IMR-90 (cell line): Measurements from ENCODE around the gene PSMD4. TPM values are rescaled to one million over a fixed set of nuclear protein-coding genes. Genes with fewer than 3 reads are reported as not detected.

Experiments used
- ATAC-seq: fragments of 200-7000 bp; cut with Tn5 transposase; 2 replicates; pipeline ENCODE4 v1.9.1; 2020; ENCODE audit warnings: low read depth, mild to moderate bottlenecking, moderate library complexity
- BruUV-seq: library from RNA; stranded (reverse); fragments of 400-500 nt; replicated peaks from 2 replicates; lab custom pipeline; 2021; lab: Mats Ljungman, UMichigan
- CTCF ChIA-PET: fragments of 300-600 bp; formaldehyde crosslinking; extraction: SDS; loops from one replicate; lab custom pipeline; 2021; ENCODE audit warnings: antibody characterized with exemption; lab: Yijun Ruan, JAX
- POLR2A ChIA-PET: fragments of 300-600 bp; sonication (Branson Sonifier 250); formaldehyde crosslinking; loops from one replicate; lab custom pipeline; 2022; ENCODE audit warnings: antibody characterized with exemption; ENCODE audit not compliant: unreplicated experiment; lab: Charles Lee
- DNase-seq: peaks from one replicate; pipeline ENCODE4 v3.0.0; 2013
- H2AFZ ChIP-seq: replicated peaks from 2 replicates; pipeline ENCODE3; 2013; ENCODE audit warnings: low read length, mild to moderate bottlenecking; ENCODE audit not compliant: poor library complexity
- H2AK5ac ChIP-seq: 2 replicates; pipeline ENCODE4 v1.6.1; 2013; ENCODE audit warnings: low read depth, low read length, inconsistent platforms
- H2AK9ac ChIP-seq: replicated peaks from 2 replicates; pipeline ENCODE3; 2013; ENCODE audit warnings: mild to moderate bottlenecking, low read depth, low read length, moderate library complexity; ENCODE audit not compliant: poor library complexity
- H2BK120ac ChIP-seq: 2 replicates; pipeline ENCODE4 v1.6.1; 2013; ENCODE audit warnings: low read depth, low read length, inconsistent platforms
- H2BK15ac ChIP-seq: 3 replicates; pipeline ENCODE4 v1.6.1; 2013; ENCODE audit warnings: low read depth, low read length, inconsistent platforms
- H2BK20ac ChIP-seq: 2 replicates; pipeline ENCODE4 v1.6.1; 2013; ENCODE audit warnings: low read depth, mild to moderate bottlenecking, inconsistent platforms, low read length, moderate library complexity
- H2BK5ac ChIP-seq: 2 replicates; pipeline ENCODE4 v1.6.1; 2013; ENCODE audit warnings: mild to moderate bottlenecking, low read depth, low read length, inconsistent platforms; ENCODE audit not compliant: poor library complexity, severe bottlenecking
- H3K14ac ChIP-seq: replicated peaks from 2 replicates; pipeline ENCODE4 v1.6.1; 2013; ENCODE audit warnings: low read depth, low read length, inconsistent platforms
- H3K18ac ChIP-seq: 2 replicates; pipeline ENCODE4 v1.6.1; 2013; ENCODE audit warnings: low read depth, low read length, control low read depth
- H3K23ac ChIP-seq: 2 replicates; pipeline ENCODE4 v1.6.1; 2013; ENCODE audit warnings: low read depth, low read length, inconsistent platforms
- H3K27ac ChIP-seq: 2 replicates; pipeline ENCODE4 v1.5.1; 2013; ENCODE audit warnings: mild to moderate bottlenecking, control low read depth, low read length; ENCODE audit not compliant: insufficient read depth
- H3K27me3 ChIP-seq: 2 replicates; pipeline ENCODE4 v1.6.1; 2013; ENCODE audit warnings: low read length; ENCODE audit not compliant: control insufficient read depth, insufficient read depth
- H3K36me3 ChIP-seq: 2 replicates; pipeline ENCODE4 v1.6.1; 2013; ENCODE audit warnings: low read length, mixed read lengths; ENCODE audit not compliant: control insufficient read depth, insufficient read depth
- H3K4ac ChIP-seq: 2 replicates; pipeline ENCODE4 v1.6.1; 2013; ENCODE audit warnings: low read depth, low read length, inconsistent platforms
- H3K4me1 ChIP-seq: 2 replicates; pipeline ENCODE4 v1.6.1; 2013; ENCODE audit warnings: low read length, mixed read lengths; ENCODE audit not compliant: control insufficient read depth, insufficient read depth
- H3K4me2 ChIP-seq: 2 replicates; pipeline ENCODE4 v1.6.1; 2013; ENCODE audit warnings: low read depth, mild to moderate bottlenecking, control low read depth, low read length, moderate library complexity
- H3K4me3 ChIP-seq: 2 replicates; pipeline ENCODE4 v1.5.1; 2013; ENCODE audit warnings: low read depth, mild to moderate bottlenecking, control low read depth, low read length, moderate library complexity; ENCODE audit not compliant: insufficient read depth
- H3K56ac ChIP-seq: 2 replicates; pipeline ENCODE4 v1.6.1; 2013; ENCODE audit warnings: low read length, inconsistent platforms; ENCODE audit not compliant: insufficient read depth; ENCODE audit errors: extremely low read depth
- H3K79me1 ChIP-seq, 2 experiments: 2 replicates each; pipeline ENCODE4 v1.6.1; 2013; ENCODE audit warnings: low read length in 2 of 2, inconsistent platforms in 1 of 2, low read depth in 1 of 2
- H3K9ac ChIP-seq: 2 replicates; pipeline ENCODE4 v1.6.1; 2013; ENCODE audit warnings: low read depth, low read length, control low read depth
- H3K9me1 ChIP-seq: 2 replicates; pipeline ENCODE4 v1.6.1; 2013; ENCODE audit warnings: low read length, inconsistent platforms; ENCODE audit not compliant: insufficient read depth
- H3K9me3 ChIP-seq: 2 replicates; pipeline ENCODE4 v1.6.1; 2013; ENCODE audit warnings: low read length; ENCODE audit not compliant: control insufficient read depth, insufficient read depth
- H4K20me1 ChIP-seq: 2 replicates; pipeline ENCODE4 v1.6.1; 2013; ENCODE audit warnings: low read length, inconsistent platforms; ENCODE audit not compliant: insufficient read depth
- H4K5ac ChIP-seq: 2 replicates; pipeline ENCODE4 v1.6.1; 2013; ENCODE audit warnings: mild to moderate bottlenecking, low read depth, low read length, control low read depth
- H4K8ac ChIP-seq, 2 experiments: 2 replicates each; pipeline ENCODE4 v1.6.1; 2013; ENCODE audit warnings: low read depth in 2 of 2, low read length in 2 of 2, control low read depth in 1 of 2, inconsistent platforms in 1 of 2
- H4K91ac ChIP-seq: 2 replicates; pipeline ENCODE4 v1.6.1; 2013; ENCODE audit warnings: low read depth, low read length, inconsistent platforms; ENCODE audit not compliant: insufficient read depth
- BHLHE40 ChIP-seq: fragments of 150-350 bp; IDR thresholded peaks from 2 replicates; pipeline ENCODE4 v1.6.1; 2016; ENCODE audit warnings: mild to moderate bottlenecking, low read depth, low read length
- CEBPB ChIP-seq: IDR thresholded peaks from 2 replicates; pipeline ENCODE4 v1.6.1; 2012; ENCODE audit warnings: low read depth, low read length, improper control_type of control experiment
- CHD1 ChIP-seq: IDR thresholded peaks from 2 replicates; pipeline ENCODE4 v1.6.1; 2012; ENCODE audit warnings: low read depth, low read length, improper control_type of control experiment
- CTCF ChIP-seq: conservative IDR thresholded peaks from 2 replicates; pipeline ENCODE4 v1.5.1; 2012; ENCODE audit warnings: mild to moderate bottlenecking, low read depth, low read length, improper control_type of control experiment
- FOS ChIP-seq: fragments of 150-350 bp; IDR thresholded peaks from 2 replicates; pipeline ENCODE4 v1.6.1; 2016; ENCODE audit warnings: low read depth, low read length
- MAFK ChIP-seq: IDR thresholded peaks from 2 replicates; pipeline ENCODE4 v1.6.1; 2012; ENCODE audit warnings: low read depth, low read length, improper control_type of control experiment
- MAZ ChIP-seq: IDR thresholded peaks from 2 replicates; pipeline ENCODE4 v1.6.1; 2012; ENCODE audit warnings: low read depth, mild to moderate bottlenecking, low read length, improper control_type of control experiment, moderate library complexity, borderline replicate concordance
- MXI1 ChIP-seq: IDR thresholded peaks from 2 replicates; pipeline ENCODE4 v1.6.1; 2012; ENCODE audit warnings: low read depth, mild to moderate bottlenecking, low read length, moderate library complexity, borderline replicate concordance
- NFE2L2 ChIP-seq: fragments of 150-350 bp; IDR thresholded peaks from 2 replicates; pipeline ENCODE4 v1.6.1; 2016; ENCODE audit warnings: low read depth, mild to moderate bottlenecking, low read length
- POLR2A ChIP-seq: IDR thresholded peaks from 2 replicates; pipeline ENCODE4 v1.6.1; 2012; ENCODE audit warnings: mild to moderate bottlenecking, low read depth, low read length
- RAD21 ChIP-seq: IDR thresholded peaks from 2 replicates; pipeline ENCODE4 v1.6.1; 2012; ENCODE audit warnings: low read length, improper control_type of control experiment
- RCOR1 ChIP-seq: IDR thresholded peaks from 2 replicates; pipeline ENCODE4 v1.6.1; 2012; ENCODE audit warnings: mild to moderate bottlenecking, low read length, improper control_type of control experiment; ENCODE audit not compliant: insufficient replicate concordance
- USF2 ChIP-seq: fragments of 150-350 bp; IDR thresholded peaks from 2 replicates; pipeline ENCODE4 v1.6.1; 2017; ENCODE audit warnings: mild to moderate bottlenecking, antibody characterized with exemption, low read length, low read depth
- WGBS, 2 experiments: methylation state at CpG; one replicate each; pipeline versions ENCODE4 v1.1.5 to v1.1.7; 2013; ENCODE audit warnings: missing lambda C conversion rate in 2 of 2; ENCODE audit not compliant: insufficient read length in 1 of 2; ENCODE audit errors: extremely low coverage in 2 of 2; 5-methylcytosine and 5-hydroxymethylcytosine counted together
- dilution Hi-C: fragments of 300-500 bp; cut with HindIII; formaldehyde crosslinking; loops from one replicate; pipeline ENCODE4 v1.14.3; 2018; ENCODE audit warnings: low sequenced_read_pairs; ENCODE audit not compliant: unreplicated experiment
- in situ Hi-C: fragments of 300-500 bp; cut with MboI; formaldehyde crosslinking; loops from 3 replicates; pipeline ENCODE4 v1.14.3; 2019; ENCODE audit warnings: low sequenced_read_pairs, inconsistent platforms, mixed read lengths
- intact Hi-C: fragments of 100-400 bp; cut with micrococcal nuclease; formaldehyde crosslinking; loops from 2 replicates; pipeline ENCODE4 v1.10.0; 2022
- polyA plus RNA-seq, 3 experiments: library from polyadenylated mRNA; depleted of rRNA; stranded (reverse); fragments of >200 nt; gene quantifications; 2 replicates each; pipeline ENCODE4 v1.2.3, GENCODE V29; 2012; ENCODE audit warnings: low replicate concordance in 1 of 3
- total RNA-seq: library from RNA; depleted of rRNA; stranded (reverse); fragments of >200 nt; gene quantifications from 2 replicates; pipeline ENCODE4 v1.2.3, GENCODE V29; 2012

The PSMD4 gene
- total and polyA plus RNA-seq, 2 of the 4 experiments (the other 2 are of a cell fraction), result 289 to 314 TPM

GRCh38 chr1:151273924-151274466 lies 19.5 kb downstream of the PSMD4 start:
- TF ChIP-seq CHD1 (no peak), FOS (no peak), MAZ (no peak), USF2 (no peak), BHLHE40 (no peak), CTCF (no peak), MAFK (no peak), RAD21 (no peak), CEBPB (no peak), POLR2A (no peak), MXI1 (no peak), RCOR1 (no peak), NFE2L2 (no peak)
- dilution Hi-C loops, result no loop called here
- H2AK9ac ChIP-seq, result no peak overlapping the region
- 0 out of 2 replicates have a peak, but pooled peaks cover 3% of the 10 kb centered on the region for H3K9me1 ChIP-seq
- no peak overlapping the region for H2BK15ac ChIP-seq
- no peak overlapping the region for H2AK5ac ChIP-seq
- ChIA-PET POLR2A (no interaction called here), CTCF (no interaction called here)
- no peak overlapping the region for H3K9ac ChIP-seq
- no peaks in the 10 kb centered on the region for H3K79me1 ChIP-seq
- H2BK5ac ChIP-seq, result no peak overlapping the region
- no peaks in the 10 kb centered on the region for H4K20me1 ChIP-seq
- H3K27me3 ChIP-seq, result no peaks in the 10 kb centered on the region
- H2BK120ac ChIP-seq, result no peak overlapping the region
- 63% methylated on average over 1 of the region's 3 CpGs; no CpG with 5 or more reads in 1 of the 2 experiments for WGBS, 2 experiments
- H3K4me2 ChIP-seq, result no peak overlapping the region
- no peak overlapping the region for H3K27ac ChIP-seq
- H3K14ac ChIP-seq, result no peak overlapping the region
- no peak overlapping the region for H3K23ac ChIP-seq
- no peak overlapping the region for H3K4ac ChIP-seq
- no peak overlapping the region for H3K18ac ChIP-seq
- H3K4me3 ChIP-seq, result no peak overlapping the region
- H4K5ac ChIP-seq, result no peak overlapping the region
- no TSS peak for BruUV-seq
- DNase-seq (no peak), ATAC-seq (no peak)
- intact Hi-C loops, result no loop called here
- H4K91ac ChIP-seq, result no peak overlapping the region
- no peak overlapping the region for H4K8ac ChIP-seq
- no peak overlapping the region for H2AFZ ChIP-seq
- in situ Hi-C loops, result no loop called here
- no peak overlapping the region for H2BK20ac ChIP-seq
- H3K36me3 ChIP-seq, result peaks cover 5% of the 10 kb centered on the region
- no peaks in the 10 kb centered on the region for H3K4me1 ChIP-seq
- H3K56ac ChIP-seq, result no peak overlapping the region
- no peaks in the 10 kb centered on the region for H3K9me3 ChIP-seq
